HCT116 (cell line): ENCODE data around the gene SERPINB5. TPM values are rescaled to one million over a fixed set of nuclear protein-coding genes. Genes with fewer than 3 reads are reported as not detected.
A peak's percentile ranks its signal among the peaks of the same experiment; 100 is the strongest.

Source experiments
- ATAC-seq: fragments of 200-7000 bp; cut with Tn5 transposase; 2 replicates; pipeline ENCODE4 v1.9.1; 2020; ENCODE audit warnings: mild to moderate bottlenecking, moderate library complexity
- BruUV-seq: library from RNA; stranded (reverse); fragments of 400-500 nt; replicated peaks from 2 replicates; lab custom pipeline; 2021; lab: Mats Ljungman, UMichigan
- CTCF ChIA-PET: fragments of 300-600 bp; sonication (Branson Sonifier 250); formaldehyde crosslinking; loops from one replicate; lab custom pipeline; 2021; ENCODE audit warnings: antibody characterized with exemption; lab: Charles Lee
- POLR2A ChIA-PET: fragments of 300-600, 350-600 bp; sonication (Branson Sonifier 250); formaldehyde crosslinking; loops from one replicate; lab custom pipeline; 2021; ENCODE audit warnings: antibody characterized with exemption; lab: Charles Lee
- RAD21 ChIA-PET, 2 experiments: fragments of 300-600 bp; sonication (Branson Sonifier 250); formaldehyde crosslinking; loops; one replicate each; lab custom pipeline; 2023; ENCODE audit warnings: low total read pairs in 2 of 2; ENCODE audit not compliant: uncharacterized antibody in 2 of 2, unreplicated experiment in 2 of 2, low non-redundant PET in 1 of 2; lab: Charles Lee
- DNase-seq: peaks from one replicate; pipeline ENCODE4 v3.0.0-alpha.2; 2010; ENCODE audit warnings: low read depth, low spot score
- H2AFZ ChIP-seq: fragments of 200-600 bp; shearing (Covaris generic), sonication (generic); 2 replicates; pipeline ENCODE4 v1.6.1; 2017; ENCODE audit warnings: low read depth, mixed run types, mixed read lengths, antibody characterized with exemption, low read length; ENCODE audit not compliant: poor library complexity, severe bottlenecking
- H3K27ac ChIP-seq: 2 replicates; pipeline ENCODE4 v1.5.1; 2012; ENCODE audit warnings: low read depth, low read length
- H3K27me3 ChIP-seq: fragments of 200-600 bp; sonication (generic); 2 replicates; pipeline ENCODE4 v1.6.1; 2016; ENCODE audit warnings: mixed run types, low read length, mixed read lengths; ENCODE audit not compliant: insufficient read depth
- H3K36me3 ChIP-seq, 2 experiments: fragments of 200-500 bp in 1 of 2; fragments of 200-600 bp in 1 of 2; sonication (Bioruptor generic) in 1 of 2; sonication (generic) in 1 of 2; 2 replicates each; pipeline versions ENCODE4 v1.5.1 to v1.6.1; 2014 to 2016; ENCODE audit warnings: low read length in 2 of 2, inconsistent platforms in 1 of 2, mixed read lengths in 1 of 2, mixed run types in 1 of 2; ENCODE audit not compliant: insufficient read depth in 2 of 2, control insufficient read depth in 1 of 2
- H3K4me1 ChIP-seq, 2 experiments: fragments of 200-600 bp in 1 of 2; sonication (generic) in 1 of 2; 2 replicates each; pipeline versions ENCODE4 v1.5.1 to v1.6.1; 2012 to 2017; ENCODE audit warnings: low read length in 2 of 2, inconsistent platforms in 1 of 2, mild to moderate bottlenecking in 1 of 2, mixed read lengths in 1 of 2, mixed run types in 1 of 2, moderate library complexity in 1 of 2; ENCODE audit not compliant: insufficient read depth in 2 of 2, control insufficient read depth in 1 of 2
- H3K4me2 ChIP-seq: fragments of 200-600 bp; sonication (generic); 2 replicates; pipeline ENCODE4 v1.6.1; 2017; ENCODE audit warnings: mixed run types, low read length, mixed read lengths
- H3K4me3 ChIP-seq, 2 experiments: fragments of 200-600 bp in 1 of 2; sonication (generic) in 1 of 2; replicated peaks in 1 of 2; 2 replicates each; pipeline ENCODE4 v1.5.1; 2011 to 2016; ENCODE audit warnings: low read length in 2 of 2, control low read depth in 1 of 2, low read depth in 1 of 2, mild to moderate bottlenecking in 1 of 2, mixed read lengths in 1 of 2, mixed run types in 1 of 2
- H3K79me2 ChIP-seq: fragments of 200-600 bp; sonication (generic); 2 replicates; pipeline ENCODE4 v1.6.1; 2017; ENCODE audit warnings: mild to moderate bottlenecking, mixed run types, low read length, moderate library complexity, mixed read lengths; ENCODE audit not compliant: insufficient read depth
- H3K9ac ChIP-seq: fragments of 200-600 bp; sonication (generic); 2 replicates; pipeline ENCODE4 v1.6.1; 2016; ENCODE audit warnings: low read length, mixed read lengths
- H3K9me2 ChIP-seq: fragments of 200-600 bp; sonication (generic), shearing (Covaris generic); 2 replicates; pipeline ENCODE4 v1.6.1; 2017; ENCODE audit warnings: mixed run types, mild to moderate bottlenecking, moderate library complexity; ENCODE audit not compliant: insufficient read depth
- H3K9me3 ChIP-seq, 2 experiments: fragments of 200-500 bp in 1 of 2; fragments of 200-600 bp in 1 of 2; sonication (Bioruptor generic) in 1 of 2; sonication (generic) in 1 of 2; 2 replicates each; pipeline ENCODE4 v1.6.1; 2014 to 2017; ENCODE audit warnings: low read length in 2 of 2, mixed read lengths in 2 of 2, inconsistent platforms in 1 of 2, low read depth in 1 of 2, mild to moderate bottlenecking in 1 of 2, mixed run types in 1 of 2, moderate library complexity in 1 of 2; ENCODE audit not compliant: control insufficient read depth in 1 of 2, insufficient read depth in 1 of 2
- H4K20me1 ChIP-seq: fragments of 200-600 bp; sonication (generic), shearing (Covaris generic); 2 replicates; pipeline ENCODE4 v1.6.1; 2017; ENCODE audit warnings: mixed run types, mild to moderate bottlenecking, moderate library complexity; ENCODE audit not compliant: insufficient read depth
- POLR2AphosphoS5 ChIP-seq: IDR thresholded peaks from 2 replicates; pipeline ENCODE4 v1.6.1; 2011; ENCODE audit warnings: mild to moderate bottlenecking, low read depth, low read length, moderate library complexity
- ZNF274 ChIP-seq: fragments of 200-500 bp; sonication (Bioruptor generic); IDR thresholded peaks from 2 replicates; pipeline ENCODE4 v1.6.1; 2014; ENCODE audit warnings: mild to moderate bottlenecking, low read depth, low read length, inconsistent platforms
- intact Hi-C: fragments of 100-400 bp; cut with micrococcal nuclease; formaldehyde crosslinking; loops from 2 replicates; pipeline ENCODE4 v1.10.0; 2022
- total RNA-seq: library from RNA; stranded (reverse); gene quantifications from one replicate; pipeline ENCODE4 v1.2.1, GENCODE V29; 2021; ENCODE audit not compliant: unreplicated experiment
- TF ChIP-seq, protein P1 (sequence below), 3 experiments: fragments of 200-600 bp in 1 of 3; sonication (generic) in 1 of 3; IDR thresholded peaks in 2 of 3; conservative IDR thresholded peaks in 1 of 3; 2 replicates each; pipeline ENCODE4 v1.5.1; 2012 to 2017; ENCODE audit warnings: low read depth in 2 of 3, low read length in 2 of 3, antibody characterized with exemption in 1 of 3, borderline replicate concordance in 1 of 3, control low read depth in 1 of 3, mild to moderate bottlenecking in 1 of 3, mixed read lengths in 1 of 3, mixed run types in 1 of 3, moderate library complexity in 1 of 3; ENCODE audit not compliant: insufficient read depth in 1 of 3

The SERPINB5 gene
- total RNA-seq, 1 experiment from 2014 or later: 19.5 TPM

DNA sequence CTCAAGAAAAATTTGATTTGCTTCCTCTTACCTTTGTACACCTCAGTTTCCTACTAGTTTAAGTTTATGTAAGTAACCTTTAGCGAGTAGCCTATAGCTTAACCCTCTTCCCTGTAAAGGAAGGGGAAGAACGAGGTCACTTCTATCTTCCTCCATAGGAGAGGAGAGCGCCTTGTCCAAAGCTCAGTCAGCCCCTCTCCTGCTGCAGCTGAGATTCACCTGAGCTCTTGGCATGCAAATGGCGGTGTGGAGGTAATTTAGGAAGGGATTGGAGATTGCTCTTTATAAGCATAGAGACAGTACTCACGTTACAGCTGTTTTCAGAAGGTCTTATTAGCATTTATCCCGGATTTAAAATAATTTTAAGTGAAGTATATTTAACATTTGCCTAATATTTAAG, 37.6 kb downstream of the SERPINB5 start:
- intact Hi-C loops: loop anchor here (5.0 kb wide), 1 partner anchor 172 kb away; no protein-coding TSS in a partner anchor
- Histone ChIP-seq H3K4me1 (no peaks in the 10 kb centered on the region), H3K9me3 (no peaks in the 10 kb centered on the region), H3K4me3 (no peak overlapping the region), H3K27ac (no peak overlapping the region), H3K9me2 (no peaks in the 10 kb centered on the region), H3K9ac (no peak overlapping the region), H3K79me2 (no peaks in the 10 kb centered on the region), H3K4me2 (no peak overlapping the region), H3K27me3 (no peaks in the 10 kb centered on the region), H2AFZ (no peak overlapping the region), H4K20me1 (no peaks in the 10 kb centered on the region), H3K36me3 (no peaks in the 10 kb centered on the region)
- ATAC-seq: no peak
- POLR2A ChIA-PET: no interaction called here
- DNase-seq: no peak
- RAD21 ChIA-PET: no interaction called here
- TF ChIP-seq ZNF274 (no peak), POLR2AphosphoS5 (no peak)
- BruUV-seq: no TSS peak
- CTCF ChIA-PET: interaction anchor here (1.1 to 1.5 kb wide), 2 partner anchors 64 to 228 kb away, joined by 4 to 5 read pairs; no protein-coding TSS in a partner anchor

DNA sequence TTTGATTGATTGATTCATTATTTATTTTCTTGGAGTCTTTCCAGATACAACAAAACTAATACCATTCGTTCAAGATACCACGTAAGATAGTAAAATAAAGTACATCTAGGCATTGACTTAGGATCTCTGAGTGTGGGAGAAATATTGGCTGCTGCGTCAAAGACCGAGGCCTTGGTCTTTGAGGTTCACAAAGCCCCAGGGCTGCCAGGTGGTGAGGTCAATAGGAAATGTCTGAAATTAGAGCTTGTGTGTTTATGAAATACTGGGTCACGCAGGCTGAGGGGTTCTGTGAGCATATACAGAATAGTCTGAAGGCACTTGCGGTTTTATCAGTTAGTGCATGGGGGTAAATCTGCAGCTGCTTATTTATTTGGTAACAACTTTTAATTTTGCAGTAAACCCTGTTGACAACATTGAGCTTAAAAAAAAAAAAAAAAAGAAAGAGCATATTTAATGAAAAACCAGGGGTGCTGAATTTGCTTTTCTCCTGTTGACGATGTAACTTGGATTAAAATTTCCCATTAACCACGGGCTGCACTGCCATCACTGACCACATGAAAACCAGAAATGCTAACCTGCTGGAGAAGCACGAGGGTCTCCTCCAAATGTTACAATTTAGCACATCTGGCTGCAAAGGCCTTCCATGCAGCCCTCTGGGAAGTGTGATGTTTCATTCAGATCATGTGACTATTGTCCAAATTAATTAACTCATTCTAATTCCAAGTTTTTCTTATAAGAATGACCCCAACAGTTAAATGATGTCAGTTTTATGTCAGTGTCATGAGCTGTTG, 38.3 kb downstream of the SERPINB5 start:
- ChIA-PET RAD21 (no interaction called here), POLR2A (no interaction called here), CTCF (interaction anchor here (1.1 to 6.1 kb wide), 3 partner anchors 63 to 227 kb away, joined by 4 to 104 read pairs (median 5); no protein-coding TSS in a partner anchor)
- no peaks in the 10 kb centered on the region for H3K27me3 ChIP-seq
- ATAC-seq (no peak), DNase-seq (no peak)
- H3K4me3 ChIP-seq: no peak overlapping the region
- intact Hi-C loops: loop anchor here (5.0 kb wide), 1 partner anchor 173 kb away; no protein-coding TSS in a partner anchor
- no peaks in the 10 kb centered on the region for H3K9me3 ChIP-seq
- no peaks in the 10 kb centered on the region for H3K4me1 ChIP-seq
- no peak overlapping the region for H3K27ac ChIP-seq
- H3K36me3 ChIP-seq: no peaks in the 10 kb centered on the region
- BruUV-seq: no TSS peak
- peak overlapping the region; percentile 15 for H2AFZ ChIP-seq
- H3K4me2 ChIP-seq: no peak overlapping the region
- no peaks in the 10 kb centered on the region for H4K20me1 ChIP-seq
- TF ChIP-seq, protein P1, sequence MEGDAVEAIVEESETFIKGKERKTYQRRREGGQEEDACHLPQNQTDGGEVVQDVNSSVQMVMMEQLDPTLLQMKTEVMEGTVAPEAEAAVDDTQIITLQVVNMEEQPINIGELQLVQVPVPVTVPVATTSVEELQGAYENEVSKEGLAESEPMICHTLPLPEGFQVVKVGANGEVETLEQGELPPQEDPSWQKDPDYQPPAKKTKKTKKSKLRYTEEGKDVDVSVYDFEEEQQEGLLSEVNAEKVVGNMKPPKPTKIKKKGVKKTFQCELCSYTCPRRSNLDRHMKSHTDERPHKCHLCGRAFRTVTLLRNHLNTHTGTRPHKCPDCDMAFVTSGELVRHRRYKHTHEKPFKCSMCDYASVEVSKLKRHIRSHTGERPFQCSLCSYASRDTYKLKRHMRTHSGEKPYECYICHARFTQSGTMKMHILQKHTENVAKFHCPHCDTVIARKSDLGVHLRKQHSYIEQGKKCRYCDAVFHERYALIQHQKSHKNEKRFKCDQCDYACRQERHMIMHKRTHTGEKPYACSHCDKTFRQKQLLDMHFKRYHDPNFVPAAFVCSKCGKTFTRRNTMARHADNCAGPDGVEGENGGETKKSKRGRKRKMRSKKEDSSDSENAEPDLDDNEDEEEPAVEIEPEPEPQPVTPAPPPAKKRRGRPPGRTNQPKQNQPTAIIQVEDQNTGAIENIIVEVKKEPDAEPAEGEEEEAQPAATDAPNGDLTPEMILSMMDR (IDR thresholded peaks at IDR 0.05 in 2 of 3, conservative IDR thresholded peaks at IDR 0.05 in 1 of 3; ENCODE audit: borderline replicate concordance in 1 of 3, insufficient read depth in 1 of 3, low read depth in 2 of 3, low read length in 2 of 3): peak in 2 of 3 experiments; percentile 33 to 42; a peak in 3 of 6 replicates
- TF ChIP-seq POLR2AphosphoS5: no peak
- no peaks in the 10 kb centered on the region for H3K9me2 ChIP-seq
- H3K9ac ChIP-seq: no peak overlapping the region
- no peaks in the 10 kb centered on the region for H3K79me2 ChIP-seq
